AG08396 (cell line): Measurements from ENCODE around the gene PPP1R16B.

ENCODE experiments used
- DNase-seq: peaks from one replicate; pipeline ENCODE4 v3.0.0; 2012; ENCODE audit warnings: low spot score, mixed read lengths

Gene PPP1R16B

DNA sequence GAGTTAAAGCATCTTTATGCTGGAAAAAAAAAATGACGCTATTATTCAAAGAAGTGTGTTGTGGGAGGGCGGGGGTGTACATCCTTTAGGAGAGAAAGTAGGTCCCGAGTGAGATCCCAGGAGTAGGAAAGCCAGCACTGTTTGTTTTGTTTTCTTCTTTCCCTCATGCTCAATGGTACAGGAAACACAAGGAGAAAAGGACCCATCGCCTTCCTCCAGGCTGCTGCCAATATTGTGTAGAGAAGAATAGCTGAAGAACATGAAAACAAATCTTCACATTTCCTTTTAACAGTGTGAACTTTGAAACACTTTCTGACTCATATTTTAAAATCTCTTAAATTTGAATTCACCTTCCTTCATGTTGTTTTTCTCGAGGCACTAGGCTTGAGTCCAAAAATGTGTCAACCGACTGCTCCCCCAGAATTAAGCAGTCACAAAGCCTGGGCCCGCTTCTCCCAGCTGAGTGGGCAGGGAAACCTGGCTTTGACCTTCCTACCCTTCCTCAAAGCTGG lies 22.3 kb downstream of the PPP1R16B start:
- no peak for DNase-seq

DNA sequence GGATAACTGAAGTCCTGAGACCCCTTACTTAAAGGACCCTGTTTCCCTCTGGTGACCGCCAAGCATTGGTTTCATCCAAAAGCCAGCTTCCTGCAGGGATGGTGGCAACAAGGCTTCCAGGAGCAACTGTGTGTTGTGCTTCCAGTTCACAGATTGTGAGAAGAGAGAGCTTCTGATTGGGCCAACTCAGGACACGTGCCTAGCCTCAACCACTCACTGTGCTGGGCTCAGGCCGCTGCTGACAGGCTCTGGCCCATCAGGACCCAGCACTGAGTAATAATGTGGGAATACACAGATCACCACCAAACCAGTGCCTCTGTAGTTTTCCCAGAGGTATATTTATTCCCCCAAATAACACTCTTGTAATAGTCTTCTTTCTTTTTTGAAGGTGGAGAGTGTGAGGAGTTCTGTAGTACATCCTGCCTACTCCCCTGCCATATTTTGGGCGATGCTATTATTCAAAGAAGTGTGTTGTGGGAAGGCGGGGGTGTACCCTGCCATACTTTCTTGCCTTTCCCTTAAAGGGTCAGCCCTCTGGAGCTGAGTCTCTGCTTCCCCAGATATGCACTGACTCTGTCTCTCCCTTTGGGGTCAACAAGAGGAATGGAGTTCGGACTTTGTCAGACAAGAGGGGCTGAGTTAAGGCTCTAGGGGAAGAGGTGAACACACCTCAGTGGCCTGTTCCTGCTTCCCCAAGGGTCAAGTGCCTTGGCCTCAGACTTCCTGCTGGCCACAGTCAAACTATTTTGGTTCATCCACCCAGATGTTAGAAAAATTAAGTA lies 23.2 kb downstream of the PPP1R16B start:
- DNase-seq, result no peak

DNA sequence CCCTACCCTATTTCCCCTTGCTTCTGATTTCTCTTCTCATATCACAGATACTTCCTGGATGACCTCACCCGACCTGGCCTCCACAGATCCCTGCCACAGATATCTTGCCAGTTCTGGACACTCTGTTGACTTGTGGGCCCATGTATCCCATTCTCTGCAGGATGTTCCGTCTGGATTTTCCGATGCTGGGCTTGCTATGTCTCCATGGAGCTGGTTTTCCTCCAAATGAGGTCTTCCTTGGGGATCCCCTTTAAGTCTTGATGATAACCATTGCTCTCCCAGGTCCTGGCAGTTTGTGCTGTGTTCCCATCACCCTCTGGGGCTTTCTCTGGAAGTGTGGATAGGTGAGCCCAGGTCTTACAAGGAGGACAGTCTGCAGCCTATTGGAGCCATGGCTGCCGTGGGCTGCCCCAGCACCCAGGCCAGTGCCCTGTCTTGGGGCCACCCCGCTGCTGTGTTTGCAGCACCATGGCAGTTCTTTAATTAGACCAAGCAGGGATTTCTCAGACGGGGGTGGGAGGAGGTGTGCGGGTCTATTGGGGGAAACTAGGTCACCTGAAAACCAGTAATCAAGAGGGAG lies 23.9 kb downstream of the PPP1R16B start:
- DNase-seq, result no peak

DNA sequence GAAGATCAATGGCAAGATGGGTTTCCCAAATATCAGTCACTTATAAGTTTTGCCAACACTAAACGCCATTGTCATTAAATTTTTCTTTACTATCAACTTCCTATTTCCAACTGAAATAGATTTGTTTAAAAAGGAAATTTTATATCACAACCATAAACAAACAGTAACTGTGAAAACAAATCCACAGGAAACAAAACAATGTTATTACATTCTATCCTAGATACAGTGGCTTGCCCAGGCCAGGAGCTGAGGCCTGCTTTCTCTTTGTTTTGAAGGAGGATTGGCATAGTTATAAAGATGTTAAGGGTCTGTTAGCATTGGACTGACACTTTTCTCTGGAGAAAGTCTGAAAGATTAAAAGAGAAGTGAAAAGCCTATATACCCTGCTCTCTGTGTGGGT lies 24.9 kb downstream of the PPP1R16B start:
- no peak for DNase-seq

DNA sequence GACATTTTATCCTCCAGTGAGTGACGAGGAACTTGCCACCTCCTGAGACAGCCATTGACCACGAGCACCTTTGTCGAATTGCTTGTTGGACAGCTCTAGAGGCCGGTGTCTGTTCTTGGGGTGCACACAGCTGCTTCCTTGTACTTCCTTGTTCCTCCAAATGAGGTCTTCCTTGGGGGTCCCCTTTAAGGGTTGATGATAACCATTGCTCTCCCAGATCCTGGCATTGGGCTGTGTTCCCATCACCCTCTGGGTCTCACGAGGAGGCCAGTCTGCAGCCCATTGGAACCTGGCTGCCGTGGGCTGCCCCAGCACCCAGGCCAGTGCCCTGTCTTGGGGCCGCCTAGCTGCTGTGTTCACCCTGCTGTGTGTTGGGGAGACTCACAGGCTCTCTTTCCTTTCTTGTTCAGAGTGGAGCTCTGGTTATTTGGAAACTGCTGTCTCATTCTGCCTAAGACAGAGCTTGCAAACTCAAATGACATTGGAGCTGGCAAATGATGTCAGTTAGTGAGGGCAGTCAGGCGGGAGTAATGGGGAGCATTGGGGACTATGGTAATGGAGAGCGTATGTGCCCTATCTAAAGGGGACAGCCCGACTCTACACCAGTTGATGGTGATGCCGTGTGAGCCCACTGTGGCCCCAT lies 25.7 kb downstream of the PPP1R16B start:
- no peak for DNase-seq

DNA sequence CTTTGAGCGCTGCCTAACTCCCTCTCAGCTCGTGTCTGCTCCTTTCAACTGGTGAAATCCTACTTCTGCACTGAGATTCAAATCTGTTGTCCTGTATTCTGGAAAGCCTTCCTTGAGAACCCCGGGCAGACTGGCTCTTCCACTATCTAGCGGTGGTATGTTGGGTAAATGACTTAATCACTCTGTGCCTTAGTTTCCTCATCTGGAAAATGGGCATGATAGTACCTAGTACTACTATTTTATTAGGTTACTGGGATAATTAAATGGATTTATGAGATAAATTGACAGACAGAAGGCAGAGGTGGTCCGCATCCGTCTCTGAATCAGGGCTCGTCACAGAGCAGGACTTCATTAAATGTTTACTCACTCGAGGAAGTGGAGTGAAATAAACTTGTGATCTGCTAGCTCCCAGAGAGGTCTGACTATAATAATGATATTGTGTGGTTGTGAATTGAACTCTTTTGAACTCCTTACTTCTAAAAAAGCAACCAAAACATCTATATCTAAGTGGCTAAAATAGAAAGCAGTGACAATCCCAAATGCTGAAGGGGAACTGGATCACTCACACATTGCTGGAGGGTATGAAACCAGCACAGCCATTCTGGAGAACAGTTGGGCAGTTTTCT lies 26.6 kb downstream of the PPP1R16B start:
- no peak for DNase-seq

DNA sequence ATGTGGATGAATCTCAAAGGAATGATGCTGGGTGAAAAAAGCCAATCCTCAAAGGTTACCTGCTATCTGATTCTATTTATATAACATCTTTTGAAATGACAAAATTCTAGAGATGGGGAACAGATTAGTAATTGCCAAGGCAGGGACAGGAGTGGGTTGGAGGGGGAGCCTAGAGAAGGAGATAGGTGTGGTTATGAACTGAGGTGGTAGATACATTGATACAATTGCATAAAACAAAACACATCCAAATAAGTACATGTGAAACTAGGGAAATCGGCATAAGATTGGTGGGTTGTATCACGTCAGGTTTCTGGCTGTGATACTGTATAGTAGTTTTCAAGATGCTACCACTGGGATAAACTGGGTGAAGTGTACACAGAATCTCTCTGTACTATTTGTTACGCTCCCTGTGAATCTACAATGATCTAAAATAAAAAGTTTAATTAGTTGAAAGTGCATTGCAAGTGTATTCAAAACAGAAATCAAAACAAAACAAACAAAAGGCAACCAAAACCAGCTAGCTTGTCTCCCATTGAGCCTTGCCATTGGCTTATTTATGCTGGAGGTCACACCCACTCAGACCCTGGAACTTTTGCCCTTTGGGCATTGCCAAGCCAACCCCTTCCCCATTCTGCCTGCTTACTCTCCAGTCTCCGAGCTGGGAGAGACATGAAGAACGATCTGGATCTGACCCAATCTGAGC lies 27.8 kb downstream of the PPP1R16B start:
- DNase-seq, result no peak

DNA sequence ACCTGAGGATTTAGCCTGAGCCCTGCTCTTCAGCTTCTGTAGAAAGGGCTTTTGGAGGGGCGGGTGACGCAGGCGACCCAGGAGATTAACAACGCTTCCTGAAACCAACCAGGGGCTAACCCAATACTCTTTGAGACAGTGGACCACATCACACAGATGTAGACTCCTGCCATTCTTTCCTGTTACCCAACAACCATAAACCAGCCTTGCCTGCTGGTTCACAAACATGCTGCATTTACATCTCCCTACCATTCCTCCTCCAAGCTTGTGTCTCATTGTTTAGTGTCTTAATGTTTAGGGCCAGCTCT lies 28.3 kb downstream of the PPP1R16B start:
- no peak for DNase-seq

DNA sequence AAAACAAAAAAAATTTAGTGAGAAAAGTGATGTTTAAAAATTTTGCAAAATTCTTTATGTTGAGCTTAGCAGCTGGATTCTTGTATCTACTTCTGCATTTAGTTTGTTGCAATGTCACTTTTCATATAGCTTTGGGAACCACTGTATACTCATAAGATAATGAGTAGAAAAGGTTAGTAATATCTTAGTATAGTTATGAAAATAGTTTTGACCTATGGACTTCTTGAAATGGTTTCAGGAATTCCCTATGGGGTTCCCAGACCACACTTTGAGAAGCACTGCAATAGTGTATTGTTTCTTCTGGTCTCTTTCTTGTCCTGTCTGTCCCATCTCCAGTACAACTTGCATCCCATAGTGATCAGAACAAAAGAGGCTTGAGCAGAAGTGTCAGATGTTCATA lies 29.4 kb downstream of the PPP1R16B start:
- no peak for DNase-seq

DNA sequence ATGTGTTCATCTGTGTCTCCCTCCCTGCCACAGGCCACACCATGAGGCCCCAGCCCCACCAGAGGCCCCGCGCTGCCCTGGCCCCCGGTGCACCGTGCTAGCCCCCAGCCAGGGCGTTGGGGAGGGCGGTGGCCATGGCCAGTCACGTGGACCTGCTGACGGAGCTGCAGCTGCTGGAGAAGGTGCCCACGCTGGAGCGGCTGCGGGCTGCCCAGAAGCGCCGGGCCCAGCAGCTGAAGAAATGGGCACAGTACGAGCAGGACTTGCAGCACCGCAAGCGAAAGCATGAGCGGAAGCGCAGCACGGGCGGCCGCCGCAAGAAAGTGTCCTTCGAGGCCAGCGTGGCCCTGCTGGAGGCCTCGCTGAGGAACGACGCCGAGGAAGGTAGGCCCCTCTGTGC lies 30.3 kb downstream of the PPP1R16B start:
- no peak for DNase-seq

DNA sequence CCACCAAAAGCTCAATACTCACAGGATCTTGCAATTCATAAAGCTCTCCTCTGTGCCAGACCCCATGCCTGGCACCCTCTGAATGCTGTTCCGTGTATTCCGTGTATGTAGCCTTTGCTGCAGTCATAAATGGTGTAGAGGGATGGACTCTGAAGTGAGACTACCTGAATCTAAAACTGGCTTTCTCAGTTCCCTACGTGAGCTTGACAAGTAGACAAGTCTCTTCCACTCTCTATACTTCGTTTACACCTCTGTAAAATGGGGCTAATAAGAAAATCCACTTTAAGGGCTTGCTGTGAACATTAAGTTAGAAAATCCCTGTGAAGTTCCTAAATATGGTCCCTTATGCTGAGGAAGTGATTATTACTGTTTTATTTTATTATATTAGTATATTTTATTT lies 31.5 kb downstream of the PPP1R16B start:
- DNase-seq, result no peak

DNA sequence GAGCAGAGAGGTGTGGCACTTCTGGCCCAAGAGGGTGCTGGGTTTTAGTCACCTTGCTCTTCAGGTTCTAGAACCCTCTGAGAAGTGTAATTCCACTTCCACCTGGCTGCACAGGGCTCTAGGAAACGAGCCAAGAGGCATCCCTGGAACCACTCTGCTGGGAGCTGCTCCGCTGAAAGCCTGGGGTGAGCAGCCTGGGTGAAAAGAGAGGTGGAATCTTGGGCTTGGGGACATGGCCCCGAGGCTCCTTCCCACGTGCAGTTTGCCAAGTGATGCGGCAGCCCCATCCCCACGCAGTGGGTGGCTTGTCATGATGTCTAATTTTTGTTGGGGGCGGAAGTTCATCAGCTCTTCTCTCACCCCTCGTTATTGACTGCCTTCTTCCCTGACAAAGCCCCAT lies 32.8 kb downstream of the PPP1R16B start:
- no peak for DNase-seq

DNA sequence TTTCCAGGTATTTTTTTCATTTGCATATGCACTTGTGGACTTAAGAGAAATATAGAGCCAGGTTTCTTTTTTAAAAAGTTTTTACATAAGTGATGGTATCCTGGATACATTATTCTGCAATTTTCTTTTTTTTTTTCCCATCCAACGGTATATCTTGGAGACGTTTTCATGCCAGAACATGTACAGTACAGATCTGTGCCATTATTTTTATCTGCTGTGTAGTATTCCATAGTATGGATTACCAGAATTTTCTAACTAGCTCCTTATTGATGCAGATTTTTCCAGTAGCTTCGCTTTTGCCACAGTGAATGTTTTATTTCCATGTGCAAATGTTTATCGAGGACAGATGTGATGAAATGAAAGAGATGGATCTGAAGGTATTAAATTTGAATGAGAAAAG lies 34.1 kb downstream of the PPP1R16B start:
- no peak for DNase-seq

DNA sequence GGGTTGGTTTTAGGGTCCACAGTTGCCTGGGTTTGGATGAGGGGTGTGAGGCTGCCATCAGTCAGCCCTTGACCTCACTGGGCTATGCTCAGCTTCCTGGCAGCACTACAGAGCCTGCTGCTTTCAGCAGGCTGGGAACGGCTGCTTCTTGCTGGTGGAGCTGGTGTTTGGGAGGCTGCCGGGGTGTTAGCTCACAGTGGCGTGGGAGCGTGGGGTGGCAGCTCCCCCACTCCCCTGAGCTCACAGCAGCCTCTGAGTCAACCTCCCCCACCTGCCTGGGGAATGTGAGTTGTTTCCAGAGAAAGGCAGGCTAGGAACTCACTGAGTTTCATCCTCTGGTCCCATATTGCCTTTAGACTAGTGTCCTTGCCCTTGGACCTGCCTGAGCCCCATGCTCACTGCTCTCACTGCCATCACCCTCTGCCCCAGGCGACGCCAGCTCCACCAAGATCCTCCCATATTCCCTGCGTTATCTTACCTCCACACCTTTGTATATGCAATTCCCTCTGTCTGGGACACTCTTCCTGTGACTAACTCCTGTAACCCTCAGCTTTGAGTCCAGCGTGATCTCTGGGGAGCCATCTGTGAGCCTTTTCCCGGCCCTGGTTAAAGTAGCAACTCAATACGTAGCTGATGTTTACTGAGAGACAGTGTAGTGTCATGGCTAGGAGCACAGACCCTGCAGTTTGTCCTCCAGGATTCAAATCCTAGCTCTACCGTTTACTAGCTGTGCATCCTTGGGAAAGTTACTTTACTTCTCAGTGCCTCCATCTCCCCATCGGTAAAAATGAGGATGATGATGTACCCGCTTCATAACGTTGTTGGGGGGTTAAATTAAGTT lies 34.8 kb downstream of the PPP1R16B start:
- no peak for DNase-seq

DNA sequence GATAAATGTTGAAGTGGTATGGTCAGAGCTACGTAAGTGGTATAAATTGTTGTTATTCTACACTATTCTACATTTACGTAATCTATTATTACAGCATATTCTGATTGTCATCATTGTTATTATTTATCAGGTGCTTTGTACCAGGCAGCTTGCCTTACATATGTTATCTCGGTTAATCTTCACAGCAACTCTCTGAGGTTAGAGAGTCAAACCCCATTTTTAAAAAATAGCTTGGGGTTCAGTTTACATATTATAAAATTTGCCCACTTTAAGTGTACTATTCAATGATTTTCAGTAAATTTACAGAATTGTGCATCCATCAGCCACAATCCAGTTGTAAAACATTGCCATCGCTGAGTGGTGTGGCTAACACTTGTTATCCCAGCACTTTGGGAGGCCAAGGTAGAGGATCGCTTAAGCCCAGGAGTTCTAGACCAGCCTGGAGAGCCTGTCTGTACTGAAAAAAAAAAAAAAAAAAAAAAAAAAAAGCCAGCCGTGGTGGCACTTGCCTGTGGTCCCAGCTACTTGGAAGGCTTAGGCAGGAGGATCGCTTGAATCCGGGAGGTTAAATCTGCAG lies 35.5 kb downstream of the PPP1R16B start:
- DNase-seq, result no peak

DNA sequence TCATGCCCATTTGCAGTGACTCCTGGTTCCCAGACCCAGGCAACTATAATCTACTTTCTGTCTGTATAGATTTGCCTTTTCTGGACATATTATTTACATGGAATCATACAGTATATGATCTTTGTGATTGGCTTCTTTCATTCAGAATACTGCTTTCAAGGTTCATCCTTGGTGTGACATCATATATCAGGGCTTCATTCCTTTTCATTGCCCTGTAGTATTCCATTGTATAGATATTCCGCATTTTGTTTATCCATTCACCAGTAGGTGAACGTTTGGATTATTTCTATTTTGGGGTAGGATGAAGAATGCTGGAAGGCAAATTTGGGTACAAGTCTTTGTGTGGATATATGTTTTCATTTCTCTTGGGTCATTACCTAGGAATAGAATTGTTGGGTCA lies 36.1 kb downstream of the PPP1R16B start:
- DNase-seq, result no peak

DNA sequence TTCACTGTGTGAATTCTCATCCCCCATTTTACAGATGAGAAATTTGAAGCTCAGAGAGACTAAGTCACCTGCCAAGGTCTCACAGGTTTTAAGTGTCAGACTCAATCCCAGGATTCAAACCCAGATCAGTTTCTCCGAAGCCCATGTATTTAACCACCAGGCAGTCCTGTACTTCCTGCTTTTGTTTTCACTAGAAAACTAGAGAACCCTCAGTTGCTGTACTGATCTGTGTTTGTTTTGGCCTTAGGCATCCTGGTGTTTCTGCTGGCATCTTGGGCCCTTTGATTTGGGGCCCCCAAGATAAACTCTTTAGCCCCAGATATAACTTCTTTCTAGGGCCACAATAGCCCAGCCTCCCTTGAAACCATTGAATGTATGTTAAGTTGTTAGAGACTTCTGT lies 36.5 kb downstream of the PPP1R16B start:
- DNase-seq, result no peak

DNA sequence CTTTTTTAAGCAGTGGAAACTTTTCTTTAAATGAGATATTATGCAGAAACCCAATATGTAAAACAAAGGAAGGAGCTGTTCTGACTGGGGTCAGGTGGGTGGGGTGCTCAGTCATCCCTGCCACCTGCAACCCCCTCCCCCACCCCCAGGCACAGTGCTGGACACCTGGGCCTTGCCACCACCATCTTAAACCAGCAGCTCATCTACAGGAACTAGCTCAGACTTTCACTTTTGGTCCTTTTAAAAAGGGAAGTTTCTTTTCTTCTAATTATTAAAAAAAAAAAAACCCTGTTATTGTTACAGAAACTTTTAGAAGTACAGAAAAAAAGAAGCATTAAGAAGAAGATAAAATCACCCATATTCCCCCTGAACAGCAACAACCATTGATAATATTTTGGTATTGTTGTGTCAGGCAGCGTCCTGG lies 37.1 kb downstream of the PPP1R16B start:
- DNase-seq, result no peak

DNA sequence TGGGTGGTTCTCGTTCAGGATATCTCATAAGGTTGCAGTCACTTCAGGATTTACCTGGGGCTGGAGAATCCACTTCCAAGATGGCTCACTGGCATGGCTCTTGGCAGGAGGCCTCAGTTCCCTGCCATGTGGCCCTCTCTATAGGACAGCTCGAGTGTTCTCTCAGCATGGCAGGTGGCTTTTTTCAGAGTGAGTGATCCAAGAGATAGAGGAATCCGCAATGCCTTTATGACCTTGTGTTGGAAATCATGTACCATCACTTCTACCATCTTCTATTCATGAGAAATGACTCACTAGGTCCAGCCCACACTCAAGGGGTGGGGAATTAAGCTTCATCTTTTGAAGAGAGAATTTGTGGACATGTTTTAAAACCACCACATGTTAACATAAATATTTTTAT lies 37.8 kb downstream of the PPP1R16B start:
- DNase-seq, result no peak

DNA sequence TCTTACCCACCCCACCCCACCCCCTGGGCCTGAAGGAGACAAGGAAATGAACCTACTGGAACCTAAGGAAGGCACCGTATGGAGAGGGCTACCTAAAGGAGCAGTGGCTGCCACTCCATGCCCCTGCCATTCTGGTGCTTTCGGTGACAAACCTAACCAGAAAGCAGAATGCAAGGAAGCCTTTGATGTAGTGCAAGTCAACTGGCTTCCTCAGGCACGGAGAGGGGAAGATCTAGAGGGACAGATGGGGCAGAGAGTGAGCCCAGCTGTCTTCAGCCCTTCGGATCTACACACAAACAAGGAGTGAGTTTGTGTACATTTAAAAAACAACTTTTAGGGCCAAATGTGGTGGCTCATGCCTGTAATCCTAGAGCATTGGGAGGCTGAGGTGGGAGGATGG lies 39.5 kb downstream of the PPP1R16B start:
- no peak for DNase-seq

DNA sequence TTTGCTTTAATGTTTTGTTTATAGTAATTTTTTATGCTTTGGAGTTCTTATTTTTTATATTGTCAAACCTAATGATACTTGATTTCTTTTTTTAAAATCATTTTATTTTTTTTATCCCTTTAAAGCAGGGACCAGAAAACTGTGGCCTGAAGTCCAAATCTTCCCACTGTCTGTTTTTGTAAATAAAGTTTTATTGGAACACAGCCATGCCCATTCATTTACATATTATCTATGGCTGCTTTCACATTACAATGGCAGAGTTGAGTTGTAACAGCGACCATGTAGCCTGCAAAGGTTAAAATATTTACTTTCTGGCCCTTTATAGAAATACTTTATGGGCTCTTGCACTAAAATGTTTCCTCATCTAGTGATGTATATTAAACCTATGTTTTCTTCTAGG lies 42.3 kb downstream of the PPP1R16B start:
- DNase-seq, result no peak
